GM12878 (cell line): Measurements from ENCODE around the gene PAX9.

ENCODE experiments used
- ATF7 ChIP-seq: fragments of 450-650 bp; IDR thresholded peaks from 2 replicates; pipeline ENCODE4 v1.6.1; 2016; ENCODE audit warnings: low read depth, mild to moderate bottlenecking
- EP300 ChIP-seq, 2 experiments: fragments of 150-350 bp in 1 of 2; IDR thresholded peaks; 2 replicates each; pipeline ENCODE4 v1.6.1; 2011 to 2012; ENCODE audit warnings: low read depth in 2 of 2, low read length in 2 of 2, borderline replicate concordance in 1 of 2, improper control_type of control experiment in 1 of 2, inconsistent platforms in 1 of 2; ENCODE audit not compliant: control insufficient read depth in 1 of 2
- ETV6 ChIP-seq, 2 experiments: fragments of 450-650 bp in 1 of 2; IDR thresholded peaks in 1 of 2; conservative IDR thresholded peaks in 1 of 2; 2 replicates each; pipeline ENCODE4 v1.6.1; 2014; ENCODE audit warnings: antibody characterized with exemption in 1 of 2, borderline replicate concordance in 1 of 2, low read depth in 1 of 2, mild to moderate bottlenecking in 1 of 2, moderate library complexity in 1 of 2
- HDAC6 ChIP-seq: fragments of 200-600 bp; sonication (generic); IDR thresholded peaks from one replicate; pipeline ENCODE4 v1.8.0; 2017; ENCODE audit warnings: antibody characterized with exemption; ENCODE audit not compliant: unreplicated experiment
- POLR2A ChIP-seq: IDR thresholded peaks from 2 replicates; pipeline ENCODE4 v1.6.1; 2011; ENCODE audit warnings: low read depth, mild to moderate bottlenecking, low read length
- RAD21 ChIP-seq: IDR thresholded peaks from 2 replicates; pipeline ENCODE4 v1.6.1; 2011; ENCODE audit warnings: mild to moderate bottlenecking, low read depth, low read length, moderate library complexity; ENCODE audit not compliant: insufficient read depth
- SMC3 ChIP-seq: IDR thresholded peaks from 2 replicates; pipeline ENCODE4 v1.6.1; 2011; ENCODE audit warnings: low read length, improper control_type of control experiment, borderline replicate concordance
- ZNF274 ChIP-seq: IDR thresholded peaks from one replicate; pipeline ENCODE4 v1.8.0; 2011; ENCODE audit not compliant: insufficient read length, insufficient read depth
- TF ChIP-seq, protein P1 (sequence below), 3 experiments: IDR thresholded peaks in 2 of 3; conservative IDR thresholded peaks in 1 of 3; 2 replicates each; pipeline ENCODE4 v1.5.1; 2011; ENCODE audit warnings: low read depth in 3 of 3, low read length in 3 of 3, mild to moderate bottlenecking in 3 of 3, control low read depth in 2 of 3, moderate library complexity in 2 of 3, inconsistent platforms in 1 of 3, mixed read lengths in 1 of 3; ENCODE audit not compliant: control insufficient read depth in 2 of 3, insufficient read depth in 1 of 3; ENCODE audit errors: extremely low read depth in 1 of 3
- TF ChIP-seq, protein P2 (sequence below): IDR thresholded peaks from 2 replicates; pipeline ENCODE4 v1.6.1; 2012; ENCODE audit warnings: mild to moderate bottlenecking, low read depth, low read length
- TF ChIP-seq, protein P3 (sequence below): IDR thresholded peaks from 2 replicates; pipeline ENCODE4 v1.6.1; 2012; ENCODE audit warnings: low read depth, low read length, improper control_type of control experiment
- TF ChIP-seq, protein P4 (sequence below): fragments of 450-650 bp; IDR thresholded peaks from 2 replicates; pipeline ENCODE4 v1.6.1; 2016; ENCODE audit warnings: mild to moderate bottlenecking
- TF ChIP-seq, protein P5 (sequence below): IDR thresholded peaks from 2 replicates; pipeline ENCODE4 v1.6.1; 2011; ENCODE audit warnings: low read depth, low read length, improper control_type of control experiment, borderline replicate concordance

DNA sequence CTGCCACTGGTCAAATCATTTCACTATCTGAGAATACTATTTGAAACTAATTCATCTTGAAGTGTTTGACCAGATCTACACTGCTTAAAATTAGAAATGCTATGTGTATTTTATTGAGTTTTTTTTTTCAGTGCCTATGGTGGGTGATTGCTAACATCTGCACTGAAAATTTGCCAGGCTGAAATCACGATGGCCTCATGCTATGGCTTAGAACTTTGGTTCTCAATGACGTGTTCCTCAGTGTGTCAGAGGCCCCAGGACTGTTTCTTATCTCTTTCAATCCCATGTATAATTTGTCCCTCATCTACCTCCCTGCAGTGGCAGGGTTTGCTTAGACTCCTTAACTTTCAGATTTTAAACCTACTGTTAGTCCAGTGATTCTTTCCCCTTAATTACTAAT lies 43.0 kb upstream of the PAX9 start:
- TF ChIP-seq, protein P1, sequence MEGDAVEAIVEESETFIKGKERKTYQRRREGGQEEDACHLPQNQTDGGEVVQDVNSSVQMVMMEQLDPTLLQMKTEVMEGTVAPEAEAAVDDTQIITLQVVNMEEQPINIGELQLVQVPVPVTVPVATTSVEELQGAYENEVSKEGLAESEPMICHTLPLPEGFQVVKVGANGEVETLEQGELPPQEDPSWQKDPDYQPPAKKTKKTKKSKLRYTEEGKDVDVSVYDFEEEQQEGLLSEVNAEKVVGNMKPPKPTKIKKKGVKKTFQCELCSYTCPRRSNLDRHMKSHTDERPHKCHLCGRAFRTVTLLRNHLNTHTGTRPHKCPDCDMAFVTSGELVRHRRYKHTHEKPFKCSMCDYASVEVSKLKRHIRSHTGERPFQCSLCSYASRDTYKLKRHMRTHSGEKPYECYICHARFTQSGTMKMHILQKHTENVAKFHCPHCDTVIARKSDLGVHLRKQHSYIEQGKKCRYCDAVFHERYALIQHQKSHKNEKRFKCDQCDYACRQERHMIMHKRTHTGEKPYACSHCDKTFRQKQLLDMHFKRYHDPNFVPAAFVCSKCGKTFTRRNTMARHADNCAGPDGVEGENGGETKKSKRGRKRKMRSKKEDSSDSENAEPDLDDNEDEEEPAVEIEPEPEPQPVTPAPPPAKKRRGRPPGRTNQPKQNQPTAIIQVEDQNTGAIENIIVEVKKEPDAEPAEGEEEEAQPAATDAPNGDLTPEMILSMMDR (IDR thresholded peaks at IDR 0.05 in 2 of 3, conservative IDR thresholded peaks at IDR 0.05 in 1 of 3; ENCODE audit: control insufficient read depth in 2 of 3, extremely low read depth in 1 of 3, insufficient read depth in 1 of 3, low read depth in 3 of 3, low read length in 3 of 3): no peak
- TF ChIP-seq ATF7 (no peak), RAD21 (no peak), EP300 (IDR thresholded peaks at IDR 0.05; ENCODE audit: borderline replicate concordance in 1 of 2, control insufficient read depth in 1 of 2, low read depth in 2 of 2, low read length in 2 of 2) (no peak), ETV6 (conservative IDR thresholded peaks at IDR 0.05 in 1 of 2, IDR thresholded peaks at IDR 0.05 in 1 of 2; ENCODE audit: borderline replicate concordance in 1 of 2, low read depth in 1 of 2) (no peak), POLR2A (no peak), SMC3 (no peak), HDAC6 (no peak), ZNF274 (no peak)
- TF ChIP-seq, protein P2, sequence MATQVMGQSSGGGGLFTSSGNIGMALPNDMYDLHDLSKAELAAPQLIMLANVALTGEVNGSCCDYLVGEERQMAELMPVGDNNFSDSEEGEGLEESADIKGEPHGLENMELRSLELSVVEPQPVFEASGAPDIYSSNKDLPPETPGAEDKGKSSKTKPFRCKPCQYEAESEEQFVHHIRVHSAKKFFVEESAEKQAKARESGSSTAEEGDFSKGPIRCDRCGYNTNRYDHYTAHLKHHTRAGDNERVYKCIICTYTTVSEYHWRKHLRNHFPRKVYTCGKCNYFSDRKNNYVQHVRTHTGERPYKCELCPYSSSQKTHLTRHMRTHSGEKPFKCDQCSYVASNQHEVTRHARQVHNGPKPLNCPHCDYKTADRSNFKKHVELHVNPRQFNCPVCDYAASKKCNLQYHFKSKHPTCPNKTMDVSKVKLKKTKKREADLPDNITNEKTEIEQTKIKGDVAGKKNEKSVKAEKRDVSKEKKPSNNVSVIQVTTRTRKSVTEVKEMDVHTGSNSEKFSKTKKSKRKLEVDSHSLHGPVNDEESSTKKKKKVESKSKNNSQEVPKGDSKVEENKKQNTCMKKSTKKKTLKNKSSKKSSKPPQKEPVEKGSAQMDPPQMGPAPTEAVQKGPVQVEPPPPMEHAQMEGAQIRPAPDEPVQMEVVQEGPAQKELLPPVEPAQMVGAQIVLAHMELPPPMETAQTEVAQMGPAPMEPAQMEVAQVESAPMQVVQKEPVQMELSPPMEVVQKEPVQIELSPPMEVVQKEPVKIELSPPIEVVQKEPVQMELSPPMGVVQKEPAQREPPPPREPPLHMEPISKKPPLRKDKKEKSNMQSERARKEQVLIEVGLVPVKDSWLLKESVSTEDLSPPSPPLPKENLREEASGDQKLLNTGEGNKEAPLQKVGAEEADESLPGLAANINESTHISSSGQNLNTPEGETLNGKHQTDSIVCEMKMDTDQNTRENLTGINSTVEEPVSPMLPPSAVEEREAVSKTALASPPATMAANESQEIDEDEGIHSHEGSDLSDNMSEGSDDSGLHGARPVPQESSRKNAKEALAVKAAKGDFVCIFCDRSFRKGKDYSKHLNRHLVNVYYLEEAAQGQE: no peak
- TF ChIP-seq, protein P3, sequence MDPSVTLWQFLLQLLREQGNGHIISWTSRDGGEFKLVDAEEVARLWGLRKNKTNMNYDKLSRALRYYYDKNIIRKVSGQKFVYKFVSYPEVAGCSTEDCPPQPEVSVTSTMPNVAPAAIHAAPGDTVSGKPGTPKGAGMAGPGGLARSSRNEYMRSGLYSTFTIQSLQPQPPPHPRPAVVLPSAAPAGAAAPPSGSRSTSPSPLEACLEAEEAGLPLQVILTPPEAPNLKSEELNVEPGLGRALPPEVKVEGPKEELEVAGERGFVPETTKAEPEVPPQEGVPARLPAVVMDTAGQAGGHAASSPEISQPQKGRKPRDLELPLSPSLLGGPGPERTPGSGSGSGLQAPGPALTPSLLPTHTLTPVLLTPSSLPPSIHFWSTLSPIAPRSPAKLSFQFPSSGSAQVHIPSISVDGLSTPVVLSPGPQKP: no peak
- TF ChIP-seq, protein P4, sequence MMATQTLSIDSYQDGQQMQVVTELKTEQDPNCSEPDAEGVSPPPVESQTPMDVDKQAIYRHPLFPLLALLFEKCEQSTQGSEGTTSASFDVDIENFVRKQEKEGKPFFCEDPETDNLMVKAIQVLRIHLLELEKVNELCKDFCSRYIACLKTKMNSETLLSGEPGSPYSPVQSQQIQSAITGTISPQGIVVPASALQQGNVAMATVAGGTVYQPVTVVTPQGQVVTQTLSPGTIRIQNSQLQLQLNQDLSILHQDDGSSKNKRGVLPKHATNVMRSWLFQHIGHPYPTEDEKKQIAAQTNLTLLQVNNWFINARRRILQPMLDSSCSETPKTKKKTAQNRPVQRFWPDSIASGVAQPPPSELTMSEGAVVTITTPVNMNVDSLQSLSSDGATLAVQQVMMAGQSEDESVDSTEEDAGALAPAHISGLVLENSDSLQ: no peak
- TF ChIP-seq, protein P5, sequence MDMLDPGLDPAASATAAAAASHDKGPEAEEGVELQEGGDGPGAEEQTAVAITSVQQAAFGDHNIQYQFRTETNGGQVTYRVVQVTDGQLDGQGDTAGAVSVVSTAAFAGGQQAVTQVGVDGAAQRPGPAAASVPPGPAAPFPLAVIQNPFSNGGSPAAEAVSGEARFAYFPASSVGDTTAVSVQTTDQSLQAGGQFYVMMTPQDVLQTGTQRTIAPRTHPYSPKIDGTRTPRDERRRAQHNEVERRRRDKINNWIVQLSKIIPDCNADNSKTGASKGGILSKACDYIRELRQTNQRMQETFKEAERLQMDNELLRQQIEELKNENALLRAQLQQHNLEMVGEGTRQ: no peak
